ENCODE data around the gene ERBIN.
"Not testable (repeated sequence)": the region's sequence is repeated elsewhere in the genome, so short reads cannot be mapped to it uniquely, and the experiment has no call there.

Gene ERBIN

GRCh38 chr5:65914641-65915196 is 11.7 kb upstream of the ERBIN start:
- Histone ChIP-seq H3K9me3 (replicated peaks in 1 of 11) (no peaks in the 10 kb centered on the region), H4K20me1 (no peaks in the 10 kb centered on the region), H3K27ac (no peak overlapping the region), H3K27me3 (no peaks in the 10 kb centered on the region), H3K9ac (no peak overlapping the region), H3K4me1 (peaks cover 0 to 41% (median 1%) of the 10 kb centered on the region in 10 experiments; a peak in 8 of 20 replicates), H3K4me2 (peak overlapping the region in 3 of 11 experiments; percentile 19 to 68 (median 43); a peak in 5 of 22 replicates), H3K4me3 (no peak overlapping the region), H3K36me3 (no peaks in the 10 kb centered on the region)
- TF ChIP-seq Cebpa-rat (IDR thresholded peaks at IDR 0.05) = no peak

- H3K4me1 ChIP-seq = peaks cover 0 to 37% (median 1%) of the 10 kb centered on the region in 10 experiments; a peak in 8 of 20 replicates
- H3K4me2 ChIP-seq = peak overlapping the region in 1 of 11 experiments; percentile 35; a peak in 2 of 22 replicates
- H3K36me3 ChIP-seq; H3K27me3 ChIP-seq; H3K27ac ChIP-seq; H3K9me3 ChIP-seq (replicated peaks in 1 of 11); H3K9ac ChIP-seq; H4K20me1 ChIP-seq; H3K4me3 ChIP-seq: not testable (repeated sequence)
Observed at GRCh38 chr5:65915661-65916060, 10.7 kb upstream of the ERBIN start.

GRCh38 chr5:65916066-65916465 is 10.3 kb upstream of the ERBIN start:
- H4K20me1 ChIP-seq = no peaks in the 10 kb centered on the region

GRCh38 chr5:65916636-65917035 is 9.7 kb upstream of the ERBIN start:
- Histone ChIP-seq H3K36me3 (no peaks in the 10 kb centered on the region), H3K4me2 (peak overlapping the region in 3 of 11 experiments; percentile 23 to 51 (median 48); a peak in 4 of 22 replicates), H3K27me3 (no peaks in the 10 kb centered on the region), H3K4me1 (peaks cover 0 to 44% (median 1%) of the 10 kb centered on the region in 10 experiments; a peak in 8 of 20 replicates), H3K9ac (no peak overlapping the region), H3K9me3 (replicated peaks in 1 of 11) (no peaks in the 10 kb centered on the region), H3K4me3 (no peak overlapping the region), H4K20me1 (no peaks in the 10 kb centered on the region), H3K27ac (no peak overlapping the region)
- no peak for TF ChIP-seq Cebpa-rat (IDR thresholded peaks at IDR 0.05)

More at GRCh38 chr5:65916066-65916465, 10.3 kb upstream of the ERBIN start:
- H3K9me3 ChIP-seq (replicated peaks in 1 of 11) = no peaks in the 10 kb centered on the region
- no peak overlapping the region for H3K4me3 ChIP-seq
- TF ChIP-seq Cebpa-rat (IDR thresholded peaks at IDR 0.05) = no peak
- no peak overlapping the region for H3K9ac ChIP-seq
- H3K27me3 ChIP-seq = no peaks in the 10 kb centered on the region
- H3K4me2 ChIP-seq = peak overlapping the region in 2 of 11 experiments; percentile 48 to 51; a peak in 3 of 22 replicates
- no peak overlapping the region for H3K27ac ChIP-seq
- H3K36me3 ChIP-seq = no peaks in the 10 kb centered on the region
- peaks cover 0 to 39% (median 1%) of the 10 kb centered on the region in 10 experiments; a peak in 8 of 20 replicates for H3K4me1 ChIP-seq

- no peaks in the 10 kb centered on the region for H3K27me3 ChIP-seq
- H3K4me1 ChIP-seq = peaks cover 10 to 46% (median 11%) of the 10 kb centered on the region in 10 experiments; a peak in 19 of 20 replicates
- H3K9me3 ChIP-seq (replicated peaks in 1 of 11) = no peaks in the 10 kb centered on the region
- no peak overlapping the region for H3K4me3 ChIP-seq
- peaks cover 0 to 4% (median 0%) of the 10 kb centered on the region in 11 experiments; a peak in 1 of 22 replicates for H4K20me1 ChIP-seq
- no peaks in the 10 kb centered on the region for H3K36me3 ChIP-seq
- no peak overlapping the region for H3K4me2 ChIP-seq
- no peak overlapping the region for H3K9ac ChIP-seq
- no peak overlapping the region for H3K27ac ChIP-seq
- TF ChIP-seq Cebpa-rat (IDR thresholded peaks at IDR 0.05) = no peak
Observed at GRCh38 chr5:65919773-65920172, 6.6 kb upstream of the ERBIN start.

- peaks cover 2 to 17% (median 12%) of the 10 kb centered on the region in 11 experiments; a peak in 16 of 22 replicates for H4K20me1 ChIP-seq
Observed at GRCh38 chr5:65923339-65923738, 3.0 kb upstream of the ERBIN start.

GRCh38 chr5:65924366-65925043 is 1.9 kb upstream of the ERBIN start:
- H3K27ac ChIP-seq = peak overlapping the region; percentile 99 to 100 (median 100); a peak in 21 of 22 replicates
- H3K4me2 ChIP-seq = peak overlapping the region; percentile 79 to 95 (median 84)
- H3K27me3 ChIP-seq = no peaks in the 10 kb centered on the region
- TF ChIP-seq Cebpa-rat (IDR thresholded peaks at IDR 0.05) = no peak
- peak overlapping the region; percentile 98 to 100 (median 100) for H3K9ac ChIP-seq
- H3K4me3 ChIP-seq = peak overlapping the region; percentile 80 to 99 (median 92)
- peaks cover 0 to 3% (median 1%) of the 10 kb centered on the region in 11 experiments; a peak in 13 of 22 replicates for H3K36me3 ChIP-seq
- H3K9me3 ChIP-seq (replicated peaks in 1 of 11) = no peaks in the 10 kb centered on the region
- peaks cover 14 to 29% (median 23%) of the 10 kb centered on the region in 11 experiments; a peak in 21 of 22 replicates for H4K20me1 ChIP-seq
- H3K4me1 ChIP-seq = peaks cover 14 to 33% (median 24%) of the 10 kb centered on the region in 10 experiments

More at GRCh38 chr5:65923339-65923738, 3.0 kb upstream of the ERBIN start:
- H3K4me1 ChIP-seq = peaks cover 10 to 23% (median 13%) of the 10 kb centered on the region in 10 experiments; a peak in 19 of 20 replicates
- no peak overlapping the region for H3K4me2 ChIP-seq
- H3K36me3 ChIP-seq = no peaks in the 10 kb centered on the region
- no peaks in the 10 kb centered on the region for H3K9me3 ChIP-seq (replicated peaks in 1 of 11)
- no peak overlapping the region for H3K4me3 ChIP-seq
- no peaks in the 10 kb centered on the region for H3K27me3 ChIP-seq
- no peak overlapping the region for H3K27ac ChIP-seq
- no peak overlapping the region for H3K9ac ChIP-seq
- TF ChIP-seq Cebpa-rat (IDR thresholded peaks at IDR 0.05) = no peak

- H3K27me3 ChIP-seq = no peaks in the 10 kb centered on the region
- peaks cover 17 to 39% (median 28%) of the 10 kb centered on the region in 10 experiments for H3K4me1 ChIP-seq
- peak overlapping the region; percentile 99 to 100 (median 100); a peak in 21 of 22 replicates for H3K27ac ChIP-seq
- peak overlapping the region; percentile 79 to 95 (median 84) for H3K4me2 ChIP-seq
- H3K36me3 ChIP-seq = peaks cover 5 to 9% (median 8%) of the 10 kb centered on the region in 11 experiments; a peak in 20 of 22 replicates
- H3K4me3 ChIP-seq = peak overlapping the region; percentile 80 to 99 (median 92)
- no peak for TF ChIP-seq Cebpa-rat (IDR thresholded peaks at IDR 0.05)
- peak overlapping the region; percentile 98 to 100 (median 100) for H3K9ac ChIP-seq
- no peaks in the 10 kb centered on the region for H3K9me3 ChIP-seq (replicated peaks in 1 of 11)
- H4K20me1 ChIP-seq = peaks cover 18 to 35% (median 29%) of the 10 kb centered on the region in 11 experiments; a peak in 21 of 22 replicates
Observed at GRCh38 chr5:65925044-65925600, 1.3 kb upstream of the ERBIN start.
